Limb (tissue), 2 donors: ENCODE measurements around the gene SLC49A4.

Experiments
- DNase-seq, 2 donors: peaks; one replicate each; pipeline ENCODE4 v3.0.0-alpha.2; 2016; ENCODE audit errors: extremely low spot score in 2 of 2

SLC49A4 gene

DNA sequence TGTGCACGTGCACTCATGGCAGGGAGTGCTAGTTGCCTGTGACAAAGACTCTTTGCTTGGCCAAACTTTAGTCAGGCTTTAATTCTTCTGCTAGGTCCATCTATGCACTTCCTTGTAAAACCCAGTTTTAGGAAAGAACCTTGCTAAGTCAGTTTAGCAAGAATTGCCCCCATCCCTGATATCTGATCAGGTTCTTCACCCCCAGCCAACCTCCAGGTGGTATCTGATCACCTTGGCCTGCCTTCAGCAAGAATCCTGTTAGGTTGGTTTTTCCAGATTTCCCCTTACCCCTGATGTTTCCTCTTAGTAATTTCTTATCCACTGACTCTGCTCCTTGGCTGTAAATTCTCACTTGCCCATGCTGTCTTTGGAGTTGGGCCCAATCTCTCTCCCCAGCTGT is 9.6 kb upstream of the SLC49A4 start:
- DNase-seq: no peak

GRCh38 chr3:122786066-122786465 is 8.8 kb upstream of the SLC49A4 start:
- DNase-seq: no peak

DNA sequence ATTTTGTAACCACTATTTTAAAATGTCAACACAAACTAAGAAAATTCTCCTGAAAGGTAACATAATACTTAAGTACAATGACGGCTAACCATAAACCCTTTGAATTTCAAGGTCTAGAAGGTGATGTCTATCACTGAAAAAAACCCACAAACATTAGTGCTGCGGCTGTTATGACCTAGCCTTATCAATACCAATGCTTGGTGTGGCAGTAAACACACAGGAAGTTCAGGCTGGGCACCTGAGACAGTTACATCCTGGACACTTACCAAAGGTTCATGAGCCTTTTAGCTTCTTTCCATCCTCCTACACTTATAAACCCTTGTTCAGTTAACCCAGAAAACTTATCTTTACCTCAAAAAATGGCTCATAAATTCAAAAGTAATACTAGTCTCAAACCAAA is 7.0 kb upstream of the SLC49A4 start:
- no peak for DNase-seq

DNA sequence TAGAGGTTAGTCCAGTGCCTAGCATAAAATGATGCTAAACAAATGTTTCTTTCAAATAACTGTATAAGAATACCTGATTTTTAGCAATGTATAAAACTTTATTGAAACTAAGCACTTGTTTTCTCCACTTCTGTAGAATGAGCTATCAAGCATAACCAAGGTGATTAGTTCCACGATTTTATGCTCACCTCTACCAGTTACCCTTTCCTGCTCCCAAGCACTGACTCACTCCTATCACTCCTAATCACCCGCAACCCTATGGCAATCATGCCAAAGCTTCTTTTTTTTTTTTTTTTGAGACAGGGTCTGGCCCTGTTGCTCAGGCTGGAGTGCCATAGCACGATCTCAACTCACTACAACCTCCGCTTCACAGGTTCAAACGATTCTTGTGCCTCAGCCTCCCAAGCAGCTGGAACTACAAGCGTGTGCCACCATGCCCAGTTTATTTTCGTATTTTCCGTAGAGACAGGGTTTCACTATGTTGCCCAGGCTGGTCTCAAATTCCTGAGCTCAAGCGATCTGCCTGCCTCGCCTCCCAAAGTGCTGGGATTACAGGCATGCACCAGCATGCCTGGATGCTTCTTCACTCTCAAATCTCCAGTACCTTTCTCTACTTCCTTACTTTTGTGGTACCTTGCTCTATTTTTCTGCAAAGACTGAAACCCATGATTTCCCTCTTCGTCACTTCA is 5.1 kb upstream of the SLC49A4 start:
- DNase-seq: no peak

GRCh38 chr3:122793568-122794416 is 1.1 kb upstream of the SLC49A4 start, which contains the start of gene HSPBAP1:
Gene HSPBAP1 (minus strand): TSS chr3:122793831. CDS start chr3:122793680, 151 bp downstream.
- peak; percentile 90 to 92 for DNase-seq

- DNase-seq: no peak
Observed at GRCh38 chr3:122794483-122794778, 438 bp upstream of the SLC49A4 start.

- DNase-seq: no peak
Observed at GRCh38 chr3:122795674-122796195, 866 bp downstream of the SLC49A4 start.

- DNase-seq: no peak
Observed at GRCh38 chr3:122797291-122797690, 2.4 kb downstream of the SLC49A4 start.

GRCh38 chr3:122799322-122799721 is 4.5 kb downstream of the SLC49A4 start:
- no peak for DNase-seq

DNA sequence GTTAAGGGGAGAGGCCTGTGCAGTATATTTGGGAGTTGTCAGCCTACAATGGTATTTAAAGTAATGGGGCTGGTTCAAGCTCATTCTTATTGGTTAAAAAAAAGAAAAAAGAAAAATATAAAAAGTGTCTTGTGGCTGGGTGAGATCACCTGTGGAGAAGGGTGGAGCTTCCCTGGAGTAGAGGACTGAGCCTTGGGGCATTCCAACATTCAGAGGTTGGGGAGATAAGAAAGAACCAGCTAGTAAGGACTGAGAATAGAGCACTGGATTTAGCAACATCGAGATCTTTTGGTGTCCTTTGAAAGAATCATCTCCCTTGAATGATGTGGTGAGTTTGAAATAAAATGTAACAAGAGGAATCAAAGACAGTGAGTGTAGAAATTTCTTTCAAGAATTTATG is 5.2 kb downstream of the SLC49A4 start:
- no peak for DNase-seq

DNA sequence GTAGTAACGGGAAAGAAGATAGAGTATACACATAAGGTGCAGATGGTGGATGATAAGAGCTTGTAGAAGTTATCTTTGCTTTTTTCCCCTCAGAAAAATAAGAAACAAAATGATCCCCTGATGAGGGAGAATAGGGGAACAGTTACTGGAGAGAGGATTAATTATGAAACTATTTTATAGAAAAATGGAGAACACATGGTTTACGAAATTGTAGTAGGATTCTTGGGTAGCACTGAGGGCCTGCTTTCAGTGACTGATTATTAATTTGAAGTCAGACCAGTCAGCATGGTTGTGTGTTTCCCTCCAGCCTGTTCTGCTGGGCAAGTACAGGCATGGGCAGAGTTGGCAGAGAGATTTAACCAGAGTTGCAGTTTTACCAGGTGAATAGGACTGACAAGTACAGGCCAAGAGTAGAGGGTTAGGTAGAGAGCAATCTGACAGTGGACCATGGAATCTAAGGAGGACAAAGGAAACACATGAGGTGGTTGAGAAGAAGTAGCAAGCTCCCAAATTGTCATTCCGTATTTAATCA is 5.9 kb downstream of the SLC49A4 start:
- DNase-seq: no peak

- no peak for DNase-seq
Observed at GRCh38 chr3:122802323-122802722, 7.5 kb downstream of the SLC49A4 start.

DNA sequence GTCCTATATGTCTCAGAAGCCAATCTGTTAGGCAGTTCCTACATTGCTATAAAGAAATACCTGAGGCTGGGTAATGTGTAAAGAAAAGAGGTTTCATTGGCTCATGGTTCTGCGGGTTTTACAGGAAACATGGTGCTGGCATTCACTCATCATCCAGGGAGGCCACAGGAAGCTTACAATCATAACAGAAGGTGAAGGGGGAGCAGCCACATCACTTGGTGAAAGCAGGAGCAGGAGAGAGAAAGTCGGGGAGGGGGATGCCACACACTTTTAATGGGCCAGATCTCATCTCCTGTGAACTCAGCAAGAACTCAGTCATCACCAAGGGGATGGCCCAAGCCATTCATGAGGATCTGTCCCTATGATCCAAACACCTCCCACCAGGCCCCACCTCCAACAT is 9.1 kb downstream of the SLC49A4 start:
- no peak for DNase-seq

GRCh38 chr3:122810734-122811133 is 15.9 kb downstream of the SLC49A4 start:
- DNase-seq: no peak

DNA sequence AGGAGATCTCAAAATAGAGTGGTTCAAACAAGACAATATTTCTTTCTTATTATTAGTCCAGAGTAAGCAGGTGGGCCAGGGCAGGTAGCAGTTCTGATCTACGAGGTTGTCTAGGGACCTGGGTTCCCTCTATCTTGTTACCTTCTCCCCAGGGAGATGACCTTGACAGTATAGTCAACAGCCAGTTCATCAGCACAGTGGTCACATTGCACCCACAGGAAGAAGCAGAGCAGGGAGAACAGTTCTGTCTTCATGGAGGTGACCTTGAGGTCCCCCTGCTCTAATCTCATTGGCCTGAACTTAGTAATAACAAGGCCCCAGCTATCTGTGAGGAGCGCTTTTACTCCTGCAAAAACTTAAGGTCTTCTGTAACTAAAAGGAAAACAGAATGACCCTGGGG is 21.7 kb downstream of the SLC49A4 start:
- DNase-seq: no peak

DNA sequence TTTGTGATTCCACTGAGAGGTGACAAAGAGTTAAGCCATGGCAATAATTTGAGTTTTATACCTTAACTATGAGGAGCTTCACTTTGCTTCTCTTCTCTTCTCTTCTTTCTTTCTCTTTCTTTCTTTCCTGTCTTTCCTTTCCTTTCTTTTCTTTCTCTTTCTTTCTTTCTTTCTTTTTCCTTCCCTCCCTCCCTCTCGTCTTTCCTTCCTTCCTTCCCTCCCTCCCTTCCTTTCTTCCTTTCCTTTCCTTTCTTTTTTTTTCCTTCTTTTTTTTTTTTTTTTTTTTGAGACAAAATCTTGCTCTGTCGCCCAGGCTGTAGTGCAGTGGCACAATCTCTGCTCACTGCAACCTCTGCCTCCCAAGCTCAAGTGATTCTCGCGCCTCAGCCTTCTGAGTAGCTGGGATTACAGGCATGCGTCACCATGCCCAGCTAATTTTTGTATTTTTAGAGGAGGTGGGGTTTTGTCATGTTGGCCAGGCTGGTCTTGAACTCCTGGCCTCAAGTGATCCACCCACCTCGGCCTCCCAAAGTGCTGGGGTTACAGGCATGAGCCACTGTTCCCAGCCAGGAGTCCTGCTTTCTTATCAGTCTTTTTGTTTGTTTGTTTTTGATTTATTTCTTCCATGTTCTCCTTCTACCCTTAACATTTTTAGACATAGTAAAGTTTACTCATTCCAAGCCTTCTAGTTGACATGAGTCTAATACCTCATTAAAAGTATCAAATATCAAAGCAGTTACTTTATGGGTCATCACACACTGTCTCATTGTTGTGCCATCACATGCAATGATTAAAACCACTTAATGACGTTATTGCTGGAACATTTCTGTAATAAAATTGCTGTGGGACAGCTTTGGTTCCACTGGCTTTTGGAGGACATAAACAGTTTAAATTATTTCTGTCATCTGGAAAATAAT is 29.9 kb downstream of the SLC49A4 start:
- DNase-seq: no peak

DNA sequence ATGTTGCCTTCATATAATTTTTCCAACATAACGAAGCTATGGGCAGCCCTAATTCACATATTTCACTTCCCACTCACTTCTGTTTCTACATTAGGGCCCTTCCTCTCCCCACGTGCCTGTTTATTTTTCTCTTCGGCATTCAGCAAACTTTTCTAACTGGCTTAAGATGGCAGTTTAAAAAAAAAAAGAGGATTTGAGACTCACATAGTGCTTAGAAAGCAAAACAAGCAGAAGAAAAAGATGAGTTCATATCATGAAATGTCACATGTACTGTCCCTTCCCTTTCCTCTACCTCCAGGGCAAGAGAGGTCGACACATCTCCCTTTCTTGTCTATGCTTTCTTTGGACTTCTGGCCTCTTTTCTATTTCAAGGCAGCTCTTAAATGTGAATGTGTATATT is 30.6 kb downstream of the SLC49A4 start:
- DNase-seq: no peak

GRCh38 chr3:122826278-122826677 is 31.4 kb downstream of the SLC49A4 start:
- DNase-seq: no peak

- DNase-seq: no peak
Observed at GRCh38 chr3:122828281-122828680, 33.4 kb downstream of the SLC49A4 start.

- no peak for DNase-seq
Observed at GRCh38 chr3:122835590-122835989, 40.7 kb downstream of the SLC49A4 start.

GRCh38 chr3:122843604-122844003 is 48.7 kb downstream of the SLC49A4 start:
- DNase-seq: no peak
